Osteocyte (in vitro differentiated cells): Measurements from ENCODE around the gene CLMN. TPM values are rescaled to one million over a fixed set of nuclear protein-coding genes. Genes with fewer than 3 reads are reported as not detected.
A peak's percentile ranks its signal among the peaks of the same experiment; 100 is the strongest.

ENCODE experiments used
- DNase-seq: peaks from one replicate; pipeline ENCODE4 v3.0.0; 2021; ENCODE audit warnings: mixed read lengths; ENCODE audit not compliant: unreplicated experiment; ENCODE audit errors: extremely low spot score
- H3K27ac Mint-ChIP-seq: one replicate; pipeline ENCODE4 v1.8.0; 2021; ENCODE audit warnings: mild to moderate bottlenecking, mixed read lengths; ENCODE audit not compliant: unreplicated experiment
- H3K27me3 Mint-ChIP-seq: one replicate; pipeline ENCODE4 v1.8.0; 2021; ENCODE audit warnings: mixed read lengths; ENCODE audit not compliant: unreplicated experiment
- H3K36me3 Mint-ChIP-seq: one replicate; pipeline ENCODE4 v1.8.0; 2021; ENCODE audit warnings: mixed read lengths; ENCODE audit not compliant: unreplicated experiment
- H3K4me1 Mint-ChIP-seq: one replicate; pipeline ENCODE4 v1.8.0; 2021; ENCODE audit warnings: mixed read lengths; ENCODE audit not compliant: unreplicated experiment
- H3K4me3 Mint-ChIP-seq: one replicate; pipeline ENCODE4 v1.8.0; 2021; ENCODE audit warnings: mild to moderate bottlenecking, moderate library complexity, mixed read lengths; ENCODE audit not compliant: unreplicated experiment
- H3K9me3 Mint-ChIP-seq: one replicate; pipeline ENCODE4 v1.8.0; 2021; ENCODE audit warnings: mixed read lengths; ENCODE audit not compliant: unreplicated experiment
- CTCF ChIP-seq: fragments of 200-600 bp; sonication (generic); IDR thresholded peaks from 2 replicates; pipeline ENCODE4 v1.5.0; 2021; ENCODE audit warnings: antibody characterized with exemption, mild to moderate bottlenecking, moderate library complexity
- total RNA-seq: library from RNA; stranded (reverse); gene quantifications from 2 replicates; pipeline ENCODE4 v1.2.1, GENCODE V29; 2021

The CLMN gene
- total RNA-seq, 1 donor from 2014 or later: 5.4 TPM

- Mint-ChIP-seq H3K4me3 (peak within 1 kb of the TSS; percentile 94), H3K9me3 (no peaks in the 10 kb centered on the region), H3K27me3 (no peaks in the 10 kb centered on the region), H3K36me3 (no peaks in the 10 kb centered on the region), H3K4me1 (peaks cover 36% of the 10 kb centered on the region), H3K27ac (peak within 1 kb of the TSS; percentile 97)
- DNase-seq: peak; percentile 99
- no peak for TF ChIP-seq CTCF
Measured at GRCh38 chr14:95157327-95158189, 162.2 kb downstream of the CLMN start, which contains the start of gene DICER1. Gene DICER1 (minus strand): TSS chr14:95157529. CDS start chr14:95133458, 24,071 bp downstream.

GRCh38 chr14:95157048-95157326 lies 162.7 kb downstream of the CLMN start:
- no peaks in the 10 kb centered on the region for H3K9me3 Mint-ChIP-seq
- peaks cover 40% of the 10 kb centered on the region for H3K4me1 Mint-ChIP-seq
- no peak for TF ChIP-seq CTCF
- H3K27ac Mint-ChIP-seq: no peak overlapping the region
- no peaks in the 10 kb centered on the region for H3K27me3 Mint-ChIP-seq
- no peak overlapping the region for H3K4me3 Mint-ChIP-seq
- H3K36me3 Mint-ChIP-seq: no peaks in the 10 kb centered on the region
- DNase-seq: no peak

- peak overlapping the region; percentile 85 for H3K4me3 Mint-ChIP-seq
Measured at GRCh38 chr14:95156161-95157047, 163.3 kb downstream of the CLMN start.

GRCh38 chr14:95155045-95155444 lies 164.7 kb downstream of the CLMN start:
- no peaks in the 10 kb centered on the region for H3K27me3 Mint-ChIP-seq
- H3K36me3 Mint-ChIP-seq: no peaks in the 10 kb centered on the region
- no peak overlapping the region for H3K27ac Mint-ChIP-seq
- H3K4me1 Mint-ChIP-seq: peaks cover 52% of the 10 kb centered on the region
- H3K9me3 Mint-ChIP-seq: no peaks in the 10 kb centered on the region
- DNase-seq: no peak
- no peak for TF ChIP-seq CTCF
- H3K4me3 Mint-ChIP-seq: peak overlapping the region; percentile 85

More at GRCh38 chr14:95156161-95157047, 163.3 kb downstream of the CLMN start:
- Mint-ChIP-seq H3K36me3 (no peaks in the 10 kb centered on the region), H3K27ac (peak overlapping the region; percentile 79), H3K4me1 (peaks cover 45% of the 10 kb centered on the region), H3K9me3 (no peaks in the 10 kb centered on the region), H3K27me3 (no peaks in the 10 kb centered on the region)
- DNase-seq: no peak
- TF ChIP-seq CTCF: no peak

GRCh38 chr14:95153866-95154265 lies 165.8 kb downstream of the CLMN start:
- Mint-ChIP-seq H3K27ac (no peak overlapping the region), H3K9me3 (no peaks in the 10 kb centered on the region), H3K36me3 (no peaks in the 10 kb centered on the region), H3K4me3 (no peak overlapping the region), H3K27me3 (no peaks in the 10 kb centered on the region), H3K4me1 (peaks cover 60% of the 10 kb centered on the region)
- no peak for TF ChIP-seq CTCF
- DNase-seq: no peak
